SIG-M5 treated with dmso at 0.1 percent for 504 hours (cell line): Measurements from ENCODE around the gene ACOX3.
"Not testable (repeated sequence)": the region's sequence is repeated elsewhere in the genome, so short reads cannot be mapped to it uniquely, and the experiment has no call there.

Experiments
- DNase-seq: peaks from one replicate; lab custom pipeline; 2025; ENCODE audit not compliant: unreplicated experiment; lab: John Stamatoyannopoulos, UW

ACOX3 gene

DNA sequence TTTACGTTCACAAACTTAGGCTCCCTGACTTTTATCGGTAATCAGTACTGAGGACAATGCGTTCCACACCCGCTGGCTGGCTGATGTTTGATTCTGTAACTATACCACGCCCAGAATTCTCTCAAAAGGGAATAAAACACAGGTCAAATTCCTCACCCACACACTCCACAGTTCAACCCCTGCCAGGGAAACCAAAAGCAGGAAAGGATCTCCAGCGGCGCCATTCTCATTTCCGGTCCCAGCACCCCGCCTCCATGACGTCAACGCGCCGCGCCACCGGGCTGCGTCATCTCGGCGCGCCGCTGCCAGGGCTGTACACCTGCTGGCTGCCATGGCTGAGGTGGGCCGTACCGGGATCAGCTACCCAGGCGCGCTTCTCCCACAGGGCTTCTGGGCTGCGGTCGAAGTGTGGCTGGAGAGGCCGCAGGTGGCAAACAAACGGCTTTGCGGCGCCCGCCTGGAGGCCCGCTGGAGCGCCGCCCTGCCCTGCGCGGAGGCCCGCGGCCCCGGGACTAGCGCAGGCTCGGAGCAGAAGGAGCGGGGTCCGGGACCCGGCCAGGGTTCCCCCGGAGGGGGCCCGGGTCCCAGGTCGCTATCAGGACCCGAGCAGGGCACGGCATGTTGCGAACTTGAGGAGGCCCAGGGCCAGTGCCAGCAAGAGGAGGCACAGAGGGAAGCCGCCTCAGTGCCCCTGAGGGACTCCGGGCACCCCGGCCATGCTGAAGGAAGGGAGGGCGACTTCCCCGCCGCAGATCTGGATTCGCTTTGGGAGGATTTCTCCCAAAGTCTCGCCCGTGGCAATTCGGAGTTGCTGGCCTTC, at the start of gene ACOX3, which contains the start of gene TRMT44:
Gene ACOX3 (minus strand): TSS at position 232 of the 820 bp plus-strand sequence. CDS start 24,202 bp downstream, outside the sequence.
Gene TRMT44 (plus strand): TSS at position 286 of the 820 bp plus-strand sequence. CDS start 46 bp downstream, at position 332.
- DNase-seq: peak; percentile 72

DNA sequence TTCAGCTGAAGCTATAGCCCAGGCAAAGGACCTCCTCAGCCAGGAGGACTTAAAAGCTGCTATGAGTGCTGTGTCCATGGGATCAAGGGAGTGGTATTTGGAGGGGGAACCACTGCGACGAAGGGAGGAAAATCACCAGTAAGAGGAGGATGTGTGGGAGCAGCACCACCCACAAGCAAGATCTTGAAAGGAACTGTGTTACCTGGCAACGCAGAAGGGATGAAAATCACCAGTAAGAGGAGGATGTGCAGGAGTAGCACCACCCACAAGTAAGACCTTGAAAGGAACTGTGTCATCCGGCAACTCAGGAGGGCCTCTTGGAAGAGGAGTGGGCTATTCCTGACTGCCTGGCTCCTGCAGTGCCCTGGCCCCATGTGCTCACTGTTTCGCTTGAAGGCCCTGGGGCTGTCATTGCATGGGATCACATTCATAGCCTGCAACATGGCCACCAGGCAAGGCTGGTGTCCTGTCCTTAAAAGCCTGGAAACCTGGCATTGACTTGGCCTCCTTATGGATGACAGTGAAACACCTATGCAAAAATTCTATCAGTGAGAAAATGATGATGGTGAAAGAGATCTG, 48.4 kb upstream of the ACOX3 start:
- DNase-seq: no peak

DNA sequence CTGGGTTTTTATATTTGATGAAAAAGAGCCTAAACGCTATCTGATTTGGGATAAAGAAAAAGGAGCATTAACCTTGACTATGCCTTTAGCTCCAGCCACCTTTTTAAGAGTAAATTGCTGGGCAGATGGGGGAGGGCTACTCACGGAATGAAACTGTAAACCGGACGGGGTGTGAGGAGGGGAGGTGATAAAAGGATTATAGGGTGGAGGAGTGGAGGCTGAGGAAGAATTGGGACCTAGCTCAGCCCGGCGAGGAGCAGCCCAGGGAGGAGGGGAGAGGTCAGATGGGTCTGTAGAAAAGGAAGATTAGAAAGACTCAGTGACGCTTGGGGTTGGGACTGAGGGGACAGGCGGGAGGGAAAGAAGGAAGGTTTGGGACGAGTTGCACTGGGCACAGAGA, 46.1 kb upstream of the ACOX3 start:
- not testable (repeated sequence) for DNase-seq

DNA sequence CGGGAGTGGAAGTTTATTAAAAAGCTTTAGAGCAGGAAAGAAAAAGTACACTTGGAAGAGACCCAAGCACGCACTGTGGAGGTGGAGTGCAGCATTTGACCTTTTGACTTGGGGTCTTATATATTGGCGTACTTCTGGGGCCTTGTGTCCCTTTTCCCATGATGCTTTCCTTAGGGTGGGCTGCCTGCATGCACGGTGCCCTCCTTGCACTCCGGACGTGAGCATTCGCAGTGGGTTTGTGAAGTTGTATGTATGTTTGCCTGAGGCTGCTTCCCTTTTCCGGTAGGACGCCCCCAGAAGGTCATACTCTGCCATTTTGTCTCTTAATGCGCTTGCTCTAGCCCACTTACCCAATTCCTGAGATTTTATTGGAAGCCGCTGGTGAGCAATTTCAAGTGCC, 39.7 kb upstream of the ACOX3 start:
- no peak for DNase-seq

DNA sequence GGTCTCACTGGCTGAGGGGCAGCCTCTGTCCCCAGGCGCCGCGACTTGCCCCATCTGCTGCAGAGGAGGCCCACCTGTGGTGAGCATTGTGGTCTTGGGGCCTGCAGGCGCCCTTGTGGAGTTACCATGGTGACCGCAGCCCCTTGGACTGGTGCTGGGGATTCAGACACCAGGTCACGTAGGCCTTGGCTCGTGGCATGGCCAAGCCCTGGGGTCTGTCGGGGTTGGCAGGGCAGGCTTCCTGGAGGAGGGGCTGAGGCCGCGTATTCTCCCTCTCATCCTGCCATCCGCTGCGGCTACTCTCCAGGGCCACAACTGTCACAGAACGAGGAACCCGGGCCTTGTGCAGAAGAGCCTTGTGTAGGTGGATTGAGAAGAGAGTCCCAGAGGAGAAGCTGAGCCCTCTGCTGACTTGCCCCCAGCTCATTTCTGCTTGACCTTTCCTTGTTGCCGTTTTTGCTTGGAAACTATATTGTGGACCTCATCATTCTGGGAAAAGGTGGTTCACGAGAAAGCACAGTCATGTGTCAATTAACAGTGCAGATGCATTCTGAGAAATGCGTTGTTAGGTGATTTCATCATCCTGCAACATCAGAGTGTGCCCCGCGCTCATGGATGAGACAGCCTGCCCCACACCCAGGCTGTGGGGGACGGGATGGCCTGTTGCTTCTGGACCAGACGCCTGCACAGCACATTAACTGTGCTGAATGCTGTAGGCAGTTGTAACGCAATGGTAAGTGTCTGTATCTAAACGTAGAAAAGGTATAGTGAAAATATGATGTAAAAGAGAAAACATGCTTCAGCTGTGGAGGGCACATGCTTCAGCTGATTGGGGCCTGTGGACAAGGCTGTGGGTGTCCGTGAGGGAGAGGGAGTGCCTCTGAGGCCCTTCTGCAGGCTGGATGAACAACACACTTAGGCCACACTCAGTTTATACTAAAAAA, 38.5 kb upstream of the ACOX3 start:
- no peak for DNase-seq

DNA sequence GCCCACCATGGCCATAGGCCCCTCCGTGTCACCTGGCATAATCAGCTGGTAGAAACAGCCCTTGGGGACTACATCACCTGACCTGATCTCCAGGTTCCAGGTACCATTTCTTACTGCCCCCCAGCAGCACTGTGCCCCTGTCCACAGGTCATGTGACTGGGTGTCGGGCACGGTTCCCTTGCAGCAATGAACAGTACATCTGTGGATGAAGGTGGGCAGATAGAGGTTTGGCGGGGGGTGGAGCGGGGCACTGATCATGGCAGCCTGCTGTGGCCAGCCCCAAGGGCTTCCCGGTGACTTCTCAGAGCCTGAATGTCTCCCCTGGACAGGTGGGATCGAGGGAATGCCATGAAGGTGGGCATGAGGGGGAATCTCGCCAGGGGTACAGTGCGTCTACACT, 37.8 kb upstream of the ACOX3 start:
- DNase-seq: no peak

DNA sequence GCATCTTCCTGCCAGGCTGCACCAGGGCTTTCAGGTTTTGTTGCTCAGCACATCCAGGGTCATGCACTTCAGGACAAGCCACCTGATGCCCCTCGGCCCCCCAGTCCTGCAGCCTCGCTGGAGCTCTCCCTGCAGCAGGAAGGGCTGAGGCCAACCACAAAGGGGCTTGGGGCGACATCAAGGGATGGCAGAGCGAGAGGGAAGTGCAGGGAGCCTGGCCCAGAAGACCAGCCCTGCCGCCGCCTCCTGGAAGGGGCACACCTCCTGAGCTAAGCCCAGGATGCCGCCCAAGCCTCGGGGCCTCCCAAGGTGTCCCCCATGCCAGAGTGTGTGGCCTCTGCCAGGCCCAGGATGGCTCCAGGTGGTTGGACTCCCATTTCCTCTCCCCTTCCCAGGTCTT, 37.2 kb upstream of the ACOX3 start:
- no peak for DNase-seq

DNA sequence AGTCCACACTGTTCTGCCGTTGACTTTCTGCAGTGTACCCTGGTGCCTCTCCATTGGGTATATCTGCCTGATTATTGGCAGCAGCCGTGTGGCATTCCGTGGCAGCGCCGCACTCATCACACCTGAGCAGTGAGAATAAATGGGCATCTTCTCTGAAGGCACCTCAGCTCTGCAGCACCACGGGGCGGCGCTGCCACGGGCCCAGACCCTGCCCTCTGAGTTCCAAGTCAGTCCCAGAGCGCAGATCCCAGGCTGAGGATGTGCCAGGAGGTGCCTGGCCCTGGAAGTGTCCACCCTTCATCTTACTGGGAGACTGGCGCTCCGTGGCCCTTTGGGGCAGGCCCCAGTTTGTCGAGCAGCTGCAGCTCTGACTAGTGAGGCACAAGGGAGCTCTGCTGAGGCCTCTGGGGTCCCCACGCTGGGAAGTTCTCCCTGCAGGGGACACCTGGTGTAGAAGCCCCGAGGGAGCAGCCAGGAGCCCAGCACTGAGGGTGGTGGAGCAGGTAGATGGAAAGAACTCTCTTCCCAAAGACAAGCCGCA, 36.6 kb upstream of the ACOX3 start:
- no peak for DNase-seq

DNA sequence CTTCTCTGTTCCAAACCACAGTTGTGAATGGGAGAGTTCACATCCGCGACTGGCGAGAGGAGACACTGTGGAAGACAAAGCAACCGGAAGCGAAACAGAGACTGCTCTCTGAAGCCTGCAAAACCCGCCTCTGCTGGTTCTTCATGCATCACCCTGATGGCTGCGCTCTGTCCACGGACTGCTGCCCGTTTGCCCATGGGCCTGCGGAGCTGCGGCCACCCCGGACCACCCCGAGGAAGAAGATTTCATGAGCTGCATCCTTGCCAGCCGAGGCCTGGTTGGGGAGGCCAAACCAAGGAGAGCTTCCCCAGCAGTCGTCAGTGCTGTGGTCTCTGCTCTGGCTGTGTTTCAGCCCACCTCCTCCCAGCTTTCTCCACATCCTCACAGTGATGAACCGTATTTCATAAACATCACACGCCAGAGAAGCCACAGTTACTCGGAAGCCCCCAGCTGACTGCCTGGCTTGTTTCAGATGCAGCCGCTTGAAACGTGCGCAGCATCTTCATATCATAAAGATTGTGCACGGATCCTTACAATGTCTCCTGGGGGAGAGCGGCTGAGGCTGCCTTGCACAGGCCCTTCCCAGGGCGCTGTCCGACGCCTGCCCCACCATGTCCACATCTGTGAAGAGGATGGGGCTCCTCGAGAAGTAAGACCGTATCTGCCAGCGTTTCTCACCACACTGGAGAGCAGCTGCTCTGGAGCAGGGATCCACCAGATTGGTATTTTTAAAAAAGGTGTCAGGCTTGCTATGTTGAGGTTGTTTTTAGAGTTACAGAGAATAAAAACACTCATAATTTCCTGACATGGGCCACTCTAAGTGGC, 35.4 kb upstream of the ACOX3 start:
- DNase-seq: no peak

DNA sequence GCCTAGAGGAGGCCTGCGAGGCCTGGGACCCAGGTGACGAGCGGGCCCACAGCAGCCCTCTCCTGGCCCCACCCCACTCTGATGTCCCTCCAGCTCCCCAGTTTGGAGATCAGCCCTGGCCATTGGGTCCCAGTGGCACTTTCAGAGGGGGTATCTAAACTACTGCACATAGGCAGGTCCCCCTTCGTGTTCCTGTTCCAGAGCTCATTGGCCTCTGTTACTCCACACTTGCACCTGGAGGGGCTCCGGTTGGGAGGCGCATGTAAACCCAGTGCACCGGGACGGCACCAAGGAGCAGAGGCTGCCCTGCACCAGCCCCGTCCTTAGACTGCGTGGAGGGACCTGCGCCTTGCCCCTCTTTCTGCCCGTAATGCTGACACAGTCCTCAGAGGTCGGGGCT, 34.3 kb upstream of the ACOX3 start:
- no peak for DNase-seq

DNA sequence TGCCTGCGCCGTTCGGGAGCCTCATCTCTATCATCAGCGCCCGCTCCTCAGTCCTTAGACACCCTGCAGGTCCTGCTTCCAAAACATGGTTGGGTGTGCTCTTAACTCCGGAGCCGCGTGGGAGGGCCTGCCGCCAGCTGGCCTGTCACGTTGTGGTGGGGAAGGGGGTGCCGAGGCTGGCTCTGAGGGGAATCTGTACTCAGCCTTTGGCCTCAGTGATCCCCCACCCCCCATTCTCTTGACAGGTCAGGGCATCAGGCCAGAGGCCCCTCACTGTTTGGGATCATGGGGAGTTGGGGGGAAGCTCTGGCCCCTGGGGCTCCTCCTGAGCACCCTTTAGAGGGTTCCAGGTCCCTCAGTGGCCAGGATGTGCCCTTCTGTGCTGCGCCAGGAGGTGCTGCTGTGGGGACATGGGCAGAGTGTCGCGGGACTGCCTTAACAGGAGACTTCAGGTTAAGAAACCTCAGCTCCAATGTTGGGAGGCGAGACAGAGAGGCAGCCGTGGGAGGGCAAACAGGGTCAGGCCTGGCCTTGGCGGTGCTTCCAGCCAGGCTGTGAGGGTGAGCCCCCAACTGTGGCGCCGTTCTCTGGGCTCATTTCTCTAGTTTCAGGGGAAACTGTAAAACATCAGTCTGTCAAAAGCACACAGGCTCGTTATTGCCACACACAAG, 33.5 kb upstream of the ACOX3 start:
- DNase-seq: no peak

DNA sequence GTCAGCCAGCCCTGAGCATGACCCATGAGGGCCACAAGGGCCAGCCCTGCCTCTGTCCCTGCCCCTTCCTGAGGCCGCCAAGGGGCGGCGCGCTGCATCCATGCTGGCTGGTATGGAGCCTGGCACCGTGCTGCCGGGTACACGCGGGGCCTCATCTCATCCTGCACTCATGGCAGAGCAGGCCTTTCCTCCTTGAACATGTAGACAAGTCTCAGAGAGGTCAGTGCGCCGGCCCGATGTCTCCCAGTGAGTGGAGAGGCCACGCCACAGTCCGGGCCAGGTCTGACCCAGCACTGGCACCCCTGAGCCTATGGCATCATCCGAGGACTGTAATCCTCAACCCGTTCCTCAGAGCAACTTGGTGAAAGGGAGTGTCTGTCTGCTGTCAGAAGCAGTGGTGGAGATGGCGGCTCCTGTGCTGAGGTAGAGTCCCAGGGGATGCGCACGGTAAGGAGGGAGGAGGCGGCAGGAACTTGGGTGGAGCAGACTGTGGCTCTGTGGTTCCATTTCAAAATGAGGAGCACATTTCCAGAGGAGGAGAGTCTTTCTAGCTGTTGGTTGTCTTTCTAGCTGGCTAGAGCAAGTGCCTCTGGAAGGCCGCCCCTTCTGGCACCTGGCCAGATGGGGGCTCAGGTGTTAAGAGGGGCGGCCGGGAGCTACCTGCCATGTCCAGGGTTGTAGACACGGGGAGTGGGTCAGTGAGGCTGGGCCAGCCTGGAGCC, 32.8 kb upstream of the ACOX3 start:
- no peak for DNase-seq

DNA sequence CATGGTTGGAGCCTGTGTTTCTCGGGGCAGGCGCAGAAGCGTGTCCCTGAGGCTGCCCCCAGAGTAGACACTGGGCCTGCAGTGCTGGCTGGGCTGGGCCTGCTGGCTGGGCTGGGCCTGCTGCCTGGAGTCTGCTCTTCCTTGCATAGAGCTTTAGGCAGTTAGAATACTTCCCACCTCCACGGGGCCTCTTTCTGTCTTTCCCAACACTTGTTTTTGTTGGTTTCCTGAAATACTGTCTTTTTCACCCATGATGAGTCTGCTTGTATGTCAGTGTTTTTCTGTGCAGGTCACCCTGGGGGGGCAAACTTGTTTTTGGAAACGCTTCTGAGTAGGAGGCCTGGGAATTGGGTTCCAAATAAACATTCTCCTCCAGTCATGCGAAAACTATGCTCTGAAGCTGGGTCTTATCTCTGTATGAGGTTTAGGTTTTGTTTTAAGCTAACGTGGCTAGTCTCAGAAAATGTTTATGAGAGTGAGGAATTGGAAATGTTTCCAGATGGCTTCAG, 32.2 kb upstream of the ACOX3 start:
- no peak for DNase-seq

DNA sequence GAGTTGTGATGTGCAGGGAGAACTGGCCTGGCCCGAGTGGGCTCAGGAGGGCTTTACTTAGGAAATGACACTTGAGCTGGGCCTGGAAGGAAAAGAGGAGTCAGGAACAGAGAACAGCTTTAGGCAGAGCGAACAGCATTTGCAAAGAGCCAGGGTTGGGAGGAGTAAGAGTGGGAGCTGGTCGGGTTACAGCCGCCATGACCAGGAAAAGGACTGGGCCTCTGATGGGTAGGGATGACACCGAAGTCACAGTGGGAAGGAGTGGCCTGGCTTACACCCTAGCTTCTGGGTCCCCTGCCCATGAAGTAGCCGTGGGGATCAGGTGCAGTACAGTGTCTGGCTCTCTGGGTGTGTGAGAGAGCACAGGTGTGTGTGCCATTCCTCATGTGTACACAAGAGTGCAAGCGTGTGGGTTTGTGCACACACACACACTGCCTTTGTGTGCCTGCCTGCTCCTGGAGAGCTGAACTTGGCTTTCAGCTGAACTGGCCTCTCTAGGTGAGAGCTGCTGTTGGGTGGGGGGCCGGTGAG, 31.7 kb upstream of the ACOX3 start:
- no peak for DNase-seq

DNA sequence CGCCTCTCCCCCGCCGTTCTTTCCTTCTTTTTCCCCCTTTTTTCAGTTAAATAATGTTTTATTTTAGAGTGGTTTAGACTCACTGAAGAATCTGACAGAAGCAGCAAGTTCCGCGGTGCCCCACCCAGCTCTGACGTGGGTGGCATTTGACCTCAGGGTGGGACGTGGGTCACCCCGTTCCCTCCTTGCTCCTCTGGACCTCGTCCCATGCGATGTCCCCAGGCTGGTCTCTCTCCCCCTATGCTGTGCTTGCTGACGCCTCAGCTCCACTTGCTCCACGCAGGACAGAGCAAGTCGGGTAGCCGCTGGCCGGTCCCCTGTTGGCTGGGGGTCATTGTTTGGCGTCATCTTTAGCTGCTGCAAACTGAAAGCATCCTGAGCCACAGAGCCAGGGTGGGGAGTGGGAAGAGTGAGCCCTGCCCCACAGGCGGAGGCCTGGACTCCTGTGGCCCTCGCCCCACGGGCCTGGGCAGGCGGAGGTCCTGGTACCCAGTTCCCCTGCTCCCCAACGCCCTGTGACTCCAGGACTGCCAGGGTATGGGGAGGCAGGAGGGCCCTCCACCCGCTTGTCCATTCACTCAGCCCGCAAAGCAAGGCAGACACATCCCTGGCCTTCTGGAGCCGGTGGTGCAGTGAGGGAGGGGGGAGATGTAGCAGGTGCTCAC, 30.8 kb upstream of the ACOX3 start:
- no peak for DNase-seq

DNA sequence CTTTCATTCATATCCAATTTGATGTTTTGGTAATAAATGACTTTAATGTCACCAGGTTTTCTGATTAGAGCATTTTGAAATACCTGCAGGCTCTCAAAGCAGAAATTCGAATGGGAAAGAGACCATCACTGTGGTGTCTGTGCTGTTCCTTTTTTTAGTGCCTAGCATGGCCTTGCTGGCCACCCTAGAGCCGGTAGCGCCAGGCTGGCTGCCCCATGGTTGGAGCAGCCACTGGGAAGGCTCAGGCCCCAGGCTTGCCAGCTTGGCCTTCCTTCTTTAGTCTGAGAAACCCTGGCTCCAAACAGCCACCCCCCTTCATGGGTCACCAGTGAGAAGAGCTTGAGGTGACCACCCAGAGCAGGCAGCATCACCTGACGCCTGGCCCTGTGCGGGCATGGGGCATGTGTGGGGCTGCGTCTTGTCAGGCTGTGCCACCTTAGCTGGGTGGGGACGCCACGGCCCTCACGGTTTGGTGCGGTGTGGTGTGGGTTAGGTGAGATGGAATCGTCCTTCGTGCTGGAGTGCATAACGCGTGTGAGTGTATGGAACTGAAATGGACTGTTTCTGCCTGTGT, 30.0 kb upstream of the ACOX3 start:
- no peak for DNase-seq

DNA sequence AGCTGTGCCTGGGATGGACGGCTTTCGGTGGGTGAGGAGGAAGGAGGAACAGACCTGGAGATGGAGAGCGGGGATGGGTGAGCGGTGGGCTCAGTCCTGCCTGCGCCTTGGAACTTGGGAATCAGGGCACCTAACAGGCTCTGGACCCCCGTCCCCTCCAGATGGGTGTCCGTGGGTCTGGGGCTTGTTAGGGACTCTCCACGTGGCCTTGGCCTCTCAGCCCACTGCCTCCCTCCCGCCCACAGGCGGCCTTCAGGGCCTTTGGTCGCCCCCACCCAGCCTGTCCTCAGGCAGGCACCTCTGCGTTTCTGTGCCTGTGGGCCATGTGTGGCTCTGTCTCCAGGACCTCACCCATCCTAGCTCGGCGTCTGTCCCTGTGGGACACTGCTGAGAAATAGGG, 29.0 kb upstream of the ACOX3 start:
- DNase-seq: no peak
